Measurements from ENCODE around the gene PAQR9. TPM values are rescaled to one million over a fixed set of nuclear protein-coding genes. Genes with fewer than 3 reads are reported as not detected.
"Not testable (repeated sequence)": the region's sequence is repeated elsewhere in the genome, so short reads cannot be mapped to it uniquely, and the experiment has no call there.

PAQR9 gene
- total RNA-seq, 1 experiment from 2014 or later, result not detected

DNA sequence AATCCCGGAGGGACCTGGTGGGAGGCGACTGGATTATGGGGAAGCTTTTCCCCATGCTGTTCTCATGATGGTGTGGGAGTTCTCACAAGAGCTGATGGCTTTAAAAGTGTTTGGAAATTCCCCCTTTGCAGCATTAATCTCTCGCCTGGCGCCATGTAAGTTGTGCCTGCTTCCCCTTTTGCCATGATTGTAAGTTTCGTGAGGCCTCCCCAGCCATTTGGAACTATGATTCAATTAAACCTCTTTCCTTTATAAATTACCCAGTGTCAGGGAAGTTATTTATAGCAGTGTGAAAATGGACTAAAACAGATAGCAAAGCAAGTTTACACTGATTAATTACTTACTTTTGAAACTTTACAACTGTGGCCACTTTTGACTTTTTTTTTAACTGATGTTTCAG is 27.2 kb upstream of the PAQR9 start:
- Histone ChIP-seq H3K4me1 (no peaks in the 10 kb centered on the region), H3K4me3 (ENCODE audit: low read depth, low read length) (no peak overlapping the region), H3K9me3 (no peaks in the 10 kb centered on the region), H3K27me3 (replicated peaks; ENCODE audit: control insufficient read depth, insufficient read depth, low read length) (no peaks in the 10 kb centered on the region), H3K36me3 (ENCODE audit: control insufficient read depth, insufficient read depth, low read length) (no peaks in the 10 kb centered on the region)
- BruUV-seq (replicated peaks), result no TSS peak
- no peak for DNase-seq
- Mint-ChIP-seq H3K4me3 (ENCODE audit: unreplicated experiment) (no peak overlapping the region), H3K4me1 (ENCODE audit: low read depth, unreplicated experiment) (no peaks in the 10 kb centered on the region), H3K27ac (ENCODE audit: unreplicated experiment) (no peak overlapping the region), H3K27me3 (ENCODE audit: insufficient read depth, unreplicated experiment) (peaks cover 3% of the 10 kb centered on the region), H3K9me3 (ENCODE audit: unreplicated experiment) (no peaks in the 10 kb centered on the region), H3K36me3 (ENCODE audit: insufficient read depth, unreplicated experiment) (no peaks in the 10 kb centered on the region)
- TF ChIP-seq, protein P1, sequence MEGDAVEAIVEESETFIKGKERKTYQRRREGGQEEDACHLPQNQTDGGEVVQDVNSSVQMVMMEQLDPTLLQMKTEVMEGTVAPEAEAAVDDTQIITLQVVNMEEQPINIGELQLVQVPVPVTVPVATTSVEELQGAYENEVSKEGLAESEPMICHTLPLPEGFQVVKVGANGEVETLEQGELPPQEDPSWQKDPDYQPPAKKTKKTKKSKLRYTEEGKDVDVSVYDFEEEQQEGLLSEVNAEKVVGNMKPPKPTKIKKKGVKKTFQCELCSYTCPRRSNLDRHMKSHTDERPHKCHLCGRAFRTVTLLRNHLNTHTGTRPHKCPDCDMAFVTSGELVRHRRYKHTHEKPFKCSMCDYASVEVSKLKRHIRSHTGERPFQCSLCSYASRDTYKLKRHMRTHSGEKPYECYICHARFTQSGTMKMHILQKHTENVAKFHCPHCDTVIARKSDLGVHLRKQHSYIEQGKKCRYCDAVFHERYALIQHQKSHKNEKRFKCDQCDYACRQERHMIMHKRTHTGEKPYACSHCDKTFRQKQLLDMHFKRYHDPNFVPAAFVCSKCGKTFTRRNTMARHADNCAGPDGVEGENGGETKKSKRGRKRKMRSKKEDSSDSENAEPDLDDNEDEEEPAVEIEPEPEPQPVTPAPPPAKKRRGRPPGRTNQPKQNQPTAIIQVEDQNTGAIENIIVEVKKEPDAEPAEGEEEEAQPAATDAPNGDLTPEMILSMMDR (IDR thresholded peaks at IDR 0.05; ENCODE audit: insufficient read depth in 1 of 2, low read depth in 1 of 2, low read length in 1 of 2, severe bottlenecking in 1 of 2, unreplicated experiment in 1 of 2), result no peak
- ChIA-PET CTCF (interaction anchor here (1.3 kb wide), 1 partner anchor 162 kb away, joined by 5 read pairs; no protein-coding TSS in a partner anchor), POLR2A (interaction anchor here (0.5 to 0.6 kb wide), 2 partner anchors 10 to 412 kb away, joined by 3 read pairs; no protein-coding TSS in a partner anchor)
- intact Hi-C loops (cut with micrococcal nuclease; ENCODE audit: unreplicated experiment), result no loop called here

DNA sequence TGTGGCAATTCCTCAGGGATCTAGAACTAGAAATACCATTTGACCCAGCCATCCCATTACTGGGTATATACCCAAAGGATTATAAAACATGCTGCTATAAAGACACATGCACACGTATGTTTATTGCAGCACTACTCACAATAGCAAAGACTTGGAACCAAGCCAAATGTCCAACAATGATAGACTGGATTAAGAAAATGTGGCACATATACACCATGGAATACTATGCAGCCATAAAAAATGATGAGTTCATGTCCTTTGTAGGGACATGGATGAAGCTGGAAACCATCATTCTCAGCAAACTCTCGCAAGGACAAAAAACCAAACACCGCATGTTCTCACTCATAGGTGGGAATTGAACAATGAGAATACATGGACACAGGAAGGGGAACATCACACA is 25.4 kb upstream of the PAQR9 start:
- CTCF ChIA-PET; H3K4me1 Mint-ChIP-seq (ENCODE audit: low read depth, unreplicated experiment): not testable (repeated sequence)

DNA sequence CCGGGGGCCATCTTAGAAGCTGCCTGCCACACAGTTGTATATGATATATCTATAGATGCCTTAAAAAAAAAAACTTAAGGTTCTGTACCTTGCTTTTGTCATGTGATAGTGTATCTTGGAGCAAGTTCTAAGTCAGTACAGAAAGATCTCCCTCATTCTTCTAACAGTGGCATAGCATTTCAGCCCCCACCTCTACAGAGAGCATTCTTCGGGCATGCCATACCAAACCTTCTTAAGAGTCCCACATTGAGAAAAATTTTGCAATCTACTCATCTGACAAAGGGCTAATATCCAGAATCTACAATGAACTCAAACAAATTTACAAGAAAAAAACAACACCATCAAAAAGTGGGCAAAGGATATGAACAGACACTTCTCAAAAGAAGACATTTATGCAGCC is 24.7 kb upstream of the PAQR9 start:
- H3K4me1 ChIP-seq; H3K27me3 ChIP-seq (replicated peaks; ENCODE audit: control insufficient read depth, insufficient read depth, low read length); H3K36me3 Mint-ChIP-seq (ENCODE audit: insufficient read depth, unreplicated experiment); H3K4me3 Mint-ChIP-seq (ENCODE audit: unreplicated experiment); intact Hi-C loops (cut with micrococcal nuclease; ENCODE audit: unreplicated experiment); DNase-seq; H3K4me1 Mint-ChIP-seq (ENCODE audit: low read depth, unreplicated experiment); H3K27me3 Mint-ChIP-seq (ENCODE audit: insufficient read depth, unreplicated experiment); H3K9me3 Mint-ChIP-seq (ENCODE audit: unreplicated experiment); H3K9me3 ChIP-seq; BruUV-seq (replicated peaks); CTCF ChIA-PET; H3K4me3 ChIP-seq (ENCODE audit: low read depth, low read length); POLR2A ChIA-PET; H3K27ac Mint-ChIP-seq (ENCODE audit: unreplicated experiment); H3K36me3 ChIP-seq (ENCODE audit: control insufficient read depth, insufficient read depth, low read length): not testable (repeated sequence)

More for the DNA sequence above, 25.4 kb upstream of the PAQR9 start:
- H3K4me1 ChIP-seq; BruUV-seq (replicated peaks); H3K27me3 ChIP-seq (replicated peaks; ENCODE audit: control insufficient read depth, insufficient read depth, low read length); POLR2A ChIA-PET; H3K36me3 Mint-ChIP-seq (ENCODE audit: insufficient read depth, unreplicated experiment); H3K4me3 Mint-ChIP-seq (ENCODE audit: unreplicated experiment); H3K27ac Mint-ChIP-seq (ENCODE audit: unreplicated experiment); intact Hi-C loops (cut with micrococcal nuclease; ENCODE audit: unreplicated experiment); H3K9me3 ChIP-seq; DNase-seq; H3K9me3 Mint-ChIP-seq (ENCODE audit: unreplicated experiment); H3K27me3 Mint-ChIP-seq (ENCODE audit: insufficient read depth, unreplicated experiment); H3K36me3 ChIP-seq (ENCODE audit: control insufficient read depth, insufficient read depth, low read length); H3K4me3 ChIP-seq (ENCODE audit: low read depth, low read length): not testable (repeated sequence)

DNA sequence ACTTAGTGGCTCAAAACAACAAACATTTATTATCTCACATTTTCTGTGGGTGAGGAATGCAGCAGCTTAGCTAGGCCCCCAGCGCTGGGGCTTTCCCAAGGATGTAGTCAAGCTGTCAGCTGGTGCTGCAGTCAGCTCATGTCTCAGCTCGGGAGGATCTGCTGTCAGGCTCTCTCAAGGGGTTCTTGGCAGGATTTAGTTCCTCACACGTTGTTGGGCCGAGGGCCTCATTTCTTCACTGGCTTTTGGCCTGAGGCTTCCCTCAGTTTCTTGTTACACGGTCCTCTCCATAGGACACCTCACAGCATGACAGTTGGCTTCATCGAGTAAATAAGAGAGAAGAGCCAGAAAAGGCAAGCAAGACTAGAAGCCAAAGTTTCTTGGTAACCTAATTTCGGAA is 24.2 kb upstream of the PAQR9 start:
- Mint-ChIP-seq H3K27me3 (ENCODE audit: insufficient read depth, unreplicated experiment) (peaks cover 8% of the 10 kb centered on the region), H3K4me1 (ENCODE audit: low read depth, unreplicated experiment) (no peaks in the 10 kb centered on the region), H3K4me3 (ENCODE audit: unreplicated experiment) (no peak overlapping the region), H3K36me3 (ENCODE audit: insufficient read depth, unreplicated experiment) (no peaks in the 10 kb centered on the region), H3K9me3 (ENCODE audit: unreplicated experiment) (no peaks in the 10 kb centered on the region), H3K27ac (ENCODE audit: unreplicated experiment) (no peak overlapping the region)
- TF ChIP-seq, protein P1 (IDR thresholded peaks at IDR 0.05; ENCODE audit: insufficient read depth in 1 of 2, low read depth in 1 of 2, low read length in 1 of 2, severe bottlenecking in 1 of 2, unreplicated experiment in 1 of 2), result no peak
- Histone ChIP-seq H3K27me3 (replicated peaks; ENCODE audit: control insufficient read depth, insufficient read depth, low read length) (no peaks in the 10 kb centered on the region), H3K4me3 (ENCODE audit: low read depth, low read length) (no peak overlapping the region), H3K4me1 (no peaks in the 10 kb centered on the region), H3K9me3 (no peaks in the 10 kb centered on the region), H3K36me3 (ENCODE audit: control insufficient read depth, insufficient read depth, low read length) (no peaks in the 10 kb centered on the region)
- no TSS peak for BruUV-seq (replicated peaks)
- CTCF ChIA-PET, result no interaction called here
- intact Hi-C loops (cut with micrococcal nuclease; ENCODE audit: unreplicated experiment), result loop anchor here (1.0 to 2.0 kb wide), 3 partner anchors 58 to 401 kb away; no protein-coding TSS in a partner anchor
- POLR2A ChIA-PET, result no interaction called here
- DNase-seq, result no peak

All from Caco-2 (cell line).